HepG2 (cell line): ENCODE data around the gene TRIM28. TPM values are rescaled to one million over a fixed set of nuclear protein-coding genes. Genes with fewer than 3 reads are reported as not detected.
A peak's percentile ranks its signal among the peaks of the same experiment; 100 is the strongest.

Source experiments
- DNMT3B ChIP-seq: conservative IDR thresholded peaks from 2 replicates; pipeline ENCODE4 v1.6.1; 2016; ENCODE audit warnings: missing biosample characterization, control low read depth
- GPN1 ChIP-seq: sonication (generic); formaldehyde crosslinking; IDR thresholded peaks from 2 replicates; pipeline ENCODE4 v1.5.1; 2020; ENCODE audit warnings: missing genetic modification reagents, borderline replicate concordance
- IRF1 ChIP-seq: sonication (generic); formaldehyde crosslinking; IDR thresholded peaks from 2 replicates; pipeline ENCODE4 v1.4.0; 2020; ENCODE audit warnings: low read depth, mild to moderate bottlenecking, missing genetic modification reagents
- RCOR2 ChIP-seq: IDR thresholded peaks from 2 replicates; pipeline ENCODE4 v1.6.1; 2016; ENCODE audit warnings: missing biosample characterization, missing genetic modification reagents
- ZBTB7B ChIP-seq: sonication (generic); formaldehyde crosslinking; IDR thresholded peaks from 2 replicates; pipeline ENCODE4 v1.4.0; 2020; ENCODE audit warnings: missing genetic modification reagents
- ZNF296 ChIP-seq: sonication (generic); formaldehyde crosslinking; conservative IDR thresholded peaks from 2 replicates; pipeline ENCODE4 v1.5.0; 2020; ENCODE audit warnings: mild to moderate bottlenecking, missing genetic modification reagents
- ZNF383 ChIP-seq: sonication (generic); formaldehyde crosslinking; IDR thresholded peaks from 2 replicates; pipeline ENCODE4 v1.4.0; 2020; ENCODE audit warnings: missing genetic modification reagents, mild to moderate bottlenecking, borderline replicate concordance
- ZNF878 ChIP-seq: sonication (generic); formaldehyde crosslinking; IDR thresholded peaks from 2 replicates; pipeline ENCODE4 v1.8.1; 2023; ENCODE audit warnings: mild to moderate bottlenecking, missing genetic modification reagents, moderate library complexity
- polyA plus RNA-seq, 8 experiments: library from polyadenylated mRNA; depleted of rRNA in 3 of 8; stranded (reverse) in 7 of 8; unstranded in 1 of 8; fragments of >200 nt; fragmentation: Illumina TruSeq in 4 of 8; extraction: Trizol in 4 of 8; gene quantifications; 2 replicates each; pipeline versions ENCODE4 v1.2.1 to v1.2.3, GENCODE V29; 2011 to 2016; ENCODE audit warnings: low read depth in 4 of 8, missing spikeins in 1 of 8, mixed read lengths in 1 of 8; ENCODE audit not compliant: insufficient read depth in 1 of 8
- total RNA-seq, 5 experiments: library from RNA; depleted of rRNA; stranded (reverse); fragments of >200 nt; fragmentation: Illumina TruSeq; extraction: Trizol; gene quantifications; 2 replicates each; pipeline ENCODE4 v1.2.3, GENCODE V29; 2016; ENCODE audit warnings: low read depth in 1 of 5
- TF ChIP-seq, protein P1 (sequence below): sonication (generic); formaldehyde crosslinking; IDR thresholded peaks from 2 replicates; pipeline ENCODE4 v1.4.0; 2020; ENCODE audit warnings: missing genetic modification reagents
- TF ChIP-seq, protein P2 (sequence below): sonication (generic); formaldehyde crosslinking; IDR thresholded peaks from 2 replicates; pipeline ENCODE4 v1.8.0; 2023; ENCODE audit warnings: mild to moderate bottlenecking, missing genetic modification reagents
- TF ChIP-seq, protein P3 (sequence below): sonication (generic); formaldehyde crosslinking; IDR thresholded peaks from 2 replicates; pipeline ENCODE4 v1.4.0; 2020; ENCODE audit warnings: mild to moderate bottlenecking, missing genetic modification reagents

The TRIM28 gene
- total and polyA plus RNA-seq, 2 of the 13 experiments (the other 11 are each of a cell fraction or from before 2014, with no cell fraction given): 361 to 439 TPM

DNA sequence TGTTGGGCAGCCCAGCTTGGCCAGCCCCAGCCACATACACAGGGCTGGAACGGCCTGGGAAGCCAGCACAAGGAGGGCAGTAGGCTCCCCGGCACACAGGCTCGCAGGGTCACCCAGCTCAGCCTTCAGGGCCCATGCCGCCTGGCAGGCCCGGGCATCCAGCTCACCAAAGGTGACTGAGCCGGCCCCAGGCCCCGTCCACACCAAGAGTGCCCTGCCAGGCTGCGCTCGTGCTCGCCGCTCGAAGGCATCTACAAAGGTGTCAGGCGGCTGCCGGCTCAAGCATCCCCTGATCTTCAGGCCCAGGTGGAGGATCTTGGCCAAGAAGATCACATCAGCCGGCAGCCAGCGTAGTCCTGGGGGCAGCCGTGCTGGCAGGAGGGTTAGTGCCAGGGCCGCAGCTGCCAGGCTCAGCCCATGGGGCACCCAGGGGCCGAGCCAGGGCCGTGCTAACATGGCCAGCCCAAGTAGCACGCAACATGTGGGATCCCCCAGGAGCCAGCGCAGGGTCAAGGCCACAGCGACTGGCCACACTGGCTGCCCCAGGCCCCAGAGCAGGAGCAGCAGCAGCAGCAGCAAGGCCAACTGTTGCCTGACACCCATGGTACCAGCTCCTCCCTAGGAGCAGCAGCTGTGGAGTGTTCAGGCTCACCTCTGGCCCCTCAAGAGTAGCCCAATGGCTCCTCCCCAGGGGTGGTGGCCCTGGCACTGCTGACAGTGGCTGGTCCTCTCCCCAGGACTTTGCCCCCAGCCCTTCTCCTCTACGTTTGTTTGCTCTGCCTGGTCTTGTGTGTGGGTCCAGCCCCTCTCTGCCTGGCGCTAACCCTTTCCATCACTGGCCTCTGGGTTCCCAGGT, 32.3 kb upstream of the TRIM28 start, which contains the start of gene SLC27A5 (continued):
- TF ChIP-seq, protein P1, sequence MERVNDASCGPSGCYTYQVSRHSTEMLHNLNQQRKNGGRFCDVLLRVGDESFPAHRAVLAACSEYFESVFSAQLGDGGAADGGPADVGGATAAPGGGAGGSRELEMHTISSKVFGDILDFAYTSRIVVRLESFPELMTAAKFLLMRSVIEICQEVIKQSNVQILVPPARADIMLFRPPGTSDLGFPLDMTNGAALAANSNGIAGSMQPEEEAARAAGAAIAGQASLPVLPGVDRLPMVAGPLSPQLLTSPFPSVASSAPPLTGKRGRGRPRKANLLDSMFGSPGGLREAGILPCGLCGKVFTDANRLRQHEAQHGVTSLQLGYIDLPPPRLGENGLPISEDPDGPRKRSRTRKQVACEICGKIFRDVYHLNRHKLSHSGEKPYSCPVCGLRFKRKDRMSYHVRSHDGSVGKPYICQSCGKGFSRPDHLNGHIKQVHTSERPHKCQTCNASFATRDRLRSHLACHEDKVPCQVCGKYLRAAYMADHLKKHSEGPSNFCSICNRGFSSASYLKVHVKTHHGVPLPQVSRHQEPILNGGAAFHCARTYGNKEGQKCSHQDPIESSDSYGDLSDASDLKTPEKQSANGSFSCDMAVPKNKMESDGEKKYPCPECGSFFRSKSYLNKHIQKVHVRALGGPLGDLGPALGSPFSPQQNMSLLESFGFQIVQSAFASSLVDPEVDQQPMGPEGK (CRISPR knock-in tag): peak; percentile 76
- TF ChIP-seq, protein P2, sequence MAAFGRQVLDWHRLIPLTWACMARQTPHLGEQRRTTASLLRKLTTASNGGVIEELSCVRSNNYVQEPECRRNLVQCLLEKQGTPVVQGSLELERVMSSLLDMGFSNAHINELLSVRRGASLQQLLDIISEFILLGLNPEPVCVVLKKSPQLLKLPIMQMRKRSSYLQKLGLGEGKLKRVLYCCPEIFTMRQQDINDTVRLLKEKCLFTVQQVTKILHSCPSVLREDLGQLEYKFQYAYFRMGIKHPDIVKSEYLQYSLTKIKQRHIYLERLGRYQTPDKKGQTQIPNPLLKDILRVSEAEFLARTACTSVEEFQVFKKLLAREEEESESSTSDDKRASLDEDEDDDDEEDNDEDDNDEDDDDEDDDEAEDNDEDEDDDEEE (CRISPR knock-in tag): 0 out of 2 replicates have a peak, but pooled peaks have one; percentile 66
- TF ChIP-seq, protein P3, sequence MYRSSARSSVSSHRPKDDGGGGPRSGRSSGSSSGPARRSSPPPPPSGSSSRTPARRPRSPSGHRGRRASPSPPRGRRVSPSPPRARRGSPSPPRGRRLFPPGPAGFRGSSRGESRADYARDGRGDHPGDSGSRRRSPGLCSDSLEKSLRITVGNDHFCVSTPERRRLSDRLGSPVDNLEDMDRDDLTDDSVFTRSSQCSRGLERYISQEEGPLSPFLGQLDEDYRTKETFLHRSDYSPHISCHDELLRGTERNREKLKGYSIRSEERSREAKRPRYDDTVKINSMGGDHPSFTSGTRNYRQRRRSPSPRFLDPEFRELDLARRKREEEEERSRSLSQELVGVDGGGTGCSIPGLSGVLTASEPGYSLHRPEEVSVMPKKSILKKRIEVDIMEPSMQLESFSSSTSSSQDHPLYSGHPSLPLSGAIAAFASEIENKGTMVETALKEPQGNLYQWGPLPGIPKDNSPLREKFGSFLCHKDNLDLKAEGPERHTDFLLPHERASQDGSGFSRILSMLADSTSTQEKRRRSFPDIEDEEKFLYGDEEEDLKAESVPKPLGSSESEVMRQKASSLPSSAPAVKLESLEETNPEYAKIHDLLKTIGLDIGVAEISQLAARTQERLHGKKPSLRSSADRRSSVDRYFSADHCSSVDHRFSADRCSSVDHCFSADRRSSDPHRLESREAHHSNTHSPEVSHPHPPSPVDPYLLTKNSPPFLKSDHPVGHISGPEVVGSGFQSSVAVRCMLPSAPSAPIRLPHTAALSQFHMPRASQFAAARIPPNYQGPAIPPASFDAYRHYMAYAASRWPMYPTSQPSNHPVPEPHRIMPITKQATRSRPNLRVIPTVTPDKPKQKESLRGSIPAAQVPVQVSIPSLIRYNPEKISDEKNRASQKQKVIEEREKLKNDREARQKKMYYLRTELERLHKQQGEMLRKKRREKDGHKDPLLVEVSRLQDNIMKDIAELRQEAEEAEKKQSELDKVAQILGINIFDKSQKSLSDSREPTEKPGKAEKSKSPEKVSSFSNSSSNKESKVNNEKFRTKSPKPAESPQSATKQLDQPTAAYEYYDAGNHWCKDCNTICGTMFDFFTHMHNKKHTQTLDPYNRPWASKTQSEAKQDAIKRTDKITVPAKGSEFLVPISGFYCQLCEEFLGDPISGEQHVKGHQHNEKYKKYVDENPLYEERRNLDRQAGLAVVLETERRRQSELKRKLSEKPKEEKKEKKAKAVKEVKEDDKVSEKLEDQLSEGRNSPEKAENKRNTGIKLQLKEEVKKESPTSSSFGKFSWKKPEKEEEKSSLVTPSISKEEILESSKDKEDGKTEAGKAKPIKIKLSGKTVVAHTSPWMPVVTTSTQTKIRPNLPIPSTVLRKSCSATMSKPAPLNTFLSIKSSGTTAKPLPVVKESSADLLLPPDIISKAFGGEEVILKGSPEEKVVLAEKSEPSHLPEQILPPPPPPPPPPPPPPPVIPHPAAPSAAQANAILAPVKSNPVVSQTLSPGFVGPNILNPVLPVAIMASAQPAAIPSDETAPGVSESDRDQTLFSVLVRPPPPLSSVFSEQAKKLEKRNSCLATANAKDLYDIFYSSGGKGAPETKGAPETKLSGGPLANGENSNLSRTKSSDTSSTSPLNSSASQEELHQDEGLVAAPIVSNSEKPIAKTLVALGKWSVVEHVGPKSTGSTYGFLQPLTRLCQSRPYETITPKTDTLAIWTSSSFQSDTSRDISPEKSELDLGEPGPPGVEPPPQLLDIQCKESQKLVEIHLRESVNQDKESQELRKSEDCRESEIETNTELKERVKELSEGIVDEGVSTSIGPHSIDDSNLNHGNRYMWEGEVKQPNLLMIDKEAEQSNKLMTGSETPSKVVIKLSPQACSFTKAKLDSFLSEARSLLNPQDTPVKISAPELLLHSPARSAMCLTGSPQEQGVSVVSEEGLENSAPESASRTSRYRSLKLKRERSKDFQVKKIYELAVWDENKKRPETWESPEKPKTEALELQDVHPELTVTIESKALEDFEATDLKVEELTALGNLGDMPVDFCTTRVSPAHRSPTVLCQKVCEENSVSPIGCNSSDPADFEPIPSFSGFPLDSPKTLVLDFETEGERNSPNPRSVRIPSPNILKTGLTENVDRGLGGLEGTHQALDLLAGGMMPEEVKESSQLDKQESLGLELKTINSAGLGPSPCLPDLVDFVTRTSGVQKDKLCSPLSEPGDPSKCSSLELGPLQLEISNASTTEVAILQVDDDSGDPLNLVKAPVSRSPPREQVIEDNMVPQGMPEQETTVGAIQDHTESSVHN (CRISPR knock-in tag): no peak; the same call in 1 of the 2 replicates
- TF ChIP-seq ZBTB7B (CRISPR knock-in tag): peak; percentile 57; the same call in 1 of the 2 replicates
- TF ChIP-seq RCOR2: peak; percentile 51; the same call in 1 of the 2 replicates
- TF ChIP-seq ZNF296: no peak
- no peak for TF ChIP-seq IRF1
- TF ChIP-seq ZNF878 (CRISPR knock-in tag): no peak
- TF ChIP-seq DNMT3B (CRISPR knock-in tag): no peak
- TF ChIP-seq GPN1: no peak
- TF ChIP-seq ZNF383: no peak
